CD4-positive, alpha-beta T cell treated with Interleukin-2 at 100 ng/mL for 4 hours (primary cell): Measurements from ENCODE around the gene SLX9.

ENCODE experiments used
- DNase-seq: peaks from one replicate; pipeline ENCODE4 v3.0.0-alpha.2; 2020; ENCODE audit warnings: low spot score

The SLX9 gene

DNA sequence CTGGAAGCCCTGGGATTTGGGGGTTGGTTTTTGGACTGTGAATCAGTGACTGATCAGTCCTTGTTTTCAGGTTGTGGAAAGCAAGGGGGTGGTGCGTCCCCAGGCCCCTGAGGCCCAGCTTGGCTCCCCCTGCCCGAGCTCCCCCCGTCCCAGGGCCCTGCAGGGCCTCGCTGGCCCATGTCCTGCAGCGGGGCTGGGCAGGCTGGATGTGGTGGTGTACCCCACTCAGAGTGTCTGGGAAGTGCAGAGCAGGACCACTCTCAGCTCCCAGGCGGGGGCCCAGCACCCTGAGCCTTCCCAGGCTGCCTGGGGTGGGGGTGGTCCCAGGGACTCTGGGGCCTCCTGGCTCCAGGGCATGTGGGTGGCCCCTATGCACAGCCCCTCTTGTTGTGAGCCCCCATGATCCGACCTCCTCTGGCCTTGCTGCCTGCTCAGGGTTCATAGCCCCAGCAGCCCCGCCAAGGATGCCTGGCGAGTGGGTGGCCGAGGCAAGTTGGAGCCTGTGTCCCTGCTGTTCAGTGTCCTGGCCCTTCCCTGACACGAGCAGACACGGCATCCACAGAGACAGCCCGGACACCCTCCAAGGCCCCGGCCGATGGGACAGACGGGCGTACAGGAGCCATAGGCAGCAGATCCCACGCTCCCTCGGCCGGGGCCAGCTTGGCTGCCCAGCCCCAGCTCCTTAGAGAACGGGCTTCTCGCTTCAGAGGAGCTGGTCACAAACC, 37.9 kb downstream of the SLX9 start:
- no peak for DNase-seq

DNA sequence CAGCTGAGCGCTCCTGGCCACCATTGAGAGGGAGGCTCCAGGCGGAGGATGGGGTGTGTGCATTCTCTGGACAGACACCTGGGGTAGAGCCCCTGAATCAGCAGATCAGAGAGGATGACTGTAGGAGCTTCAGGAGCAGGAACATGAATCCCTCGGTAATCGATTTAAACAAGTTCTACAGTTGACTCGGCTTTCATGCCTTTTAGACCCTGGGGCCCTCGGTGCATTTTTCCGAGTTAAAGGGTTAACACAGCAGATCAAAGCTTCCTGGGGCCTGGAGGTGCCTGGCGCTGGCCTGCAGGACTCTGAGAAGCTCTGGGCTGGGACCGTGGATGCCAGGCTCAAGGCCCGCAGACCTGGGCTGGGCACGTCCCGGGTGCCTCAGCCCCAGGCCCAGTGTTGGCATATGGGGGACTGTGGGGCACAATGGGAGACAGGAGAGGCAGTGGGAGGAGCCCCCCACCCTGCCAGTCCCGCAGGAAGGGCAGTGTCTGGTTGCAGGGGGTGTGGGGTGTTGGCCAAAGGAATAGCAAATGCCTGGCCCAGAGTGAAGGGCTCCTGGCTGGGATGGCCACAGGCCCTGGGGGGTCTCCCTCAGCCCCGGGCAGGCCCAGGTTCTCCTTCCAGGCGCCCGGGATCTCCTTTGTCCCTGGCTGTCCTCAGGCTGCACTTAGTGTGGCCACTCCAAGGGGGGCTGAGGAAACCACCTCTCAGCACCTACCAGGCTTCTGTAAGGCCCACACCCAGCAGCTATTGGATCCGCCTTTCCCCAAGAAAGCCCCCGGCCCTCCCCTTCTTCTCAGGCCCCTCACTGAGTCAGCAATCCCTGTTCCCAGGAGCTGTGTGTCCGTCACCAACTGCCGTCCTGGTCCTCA, 40.1 kb downstream of the SLX9 start:
- no peak for DNase-seq

DNA sequence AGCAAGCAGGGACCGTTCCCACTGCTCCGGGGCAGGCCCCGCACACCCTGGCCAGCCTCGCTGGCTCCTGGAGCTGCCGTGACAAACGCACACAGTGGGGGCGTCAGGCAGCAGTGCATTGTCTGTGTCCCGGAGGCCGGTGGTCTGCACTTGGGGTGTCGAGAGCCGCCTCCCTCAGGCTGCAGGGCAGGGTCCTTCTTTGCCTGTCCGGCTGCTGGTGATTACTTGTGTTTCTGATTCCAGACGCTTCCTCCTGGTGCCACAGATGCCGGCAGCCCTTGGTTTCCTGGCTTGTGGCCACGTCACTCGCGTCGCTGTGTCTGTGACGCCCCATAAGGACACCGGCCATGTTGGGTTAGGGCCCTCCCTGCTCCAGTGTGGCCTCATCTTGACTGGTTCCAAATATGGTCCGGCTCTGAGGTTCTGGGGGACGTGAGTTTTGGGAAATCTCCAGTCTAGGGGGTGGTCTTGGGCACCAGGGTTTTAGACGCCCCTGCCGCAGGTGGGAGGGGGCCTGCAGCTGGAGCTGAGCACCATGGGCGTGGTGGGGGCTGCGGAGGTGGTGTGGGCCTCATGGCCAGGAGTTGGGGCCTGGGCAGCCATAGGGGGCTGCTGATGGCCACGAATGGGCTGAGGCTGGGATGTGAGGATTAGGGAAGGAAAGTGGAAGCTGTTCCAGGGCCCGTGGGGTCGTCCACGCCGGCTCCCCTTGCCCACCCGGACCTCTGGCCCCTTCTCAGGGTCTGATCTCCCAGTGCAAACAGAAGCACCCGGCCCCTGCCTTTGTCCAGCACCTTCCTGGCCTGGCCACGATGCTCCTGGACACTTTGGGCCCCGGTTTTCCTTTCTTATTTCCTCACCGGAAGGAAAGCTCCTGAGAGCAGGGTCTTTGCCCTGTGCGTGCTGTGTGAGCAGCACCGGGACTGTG, 41.0 kb downstream of the SLX9 start:
- no peak for DNase-seq

DNA sequence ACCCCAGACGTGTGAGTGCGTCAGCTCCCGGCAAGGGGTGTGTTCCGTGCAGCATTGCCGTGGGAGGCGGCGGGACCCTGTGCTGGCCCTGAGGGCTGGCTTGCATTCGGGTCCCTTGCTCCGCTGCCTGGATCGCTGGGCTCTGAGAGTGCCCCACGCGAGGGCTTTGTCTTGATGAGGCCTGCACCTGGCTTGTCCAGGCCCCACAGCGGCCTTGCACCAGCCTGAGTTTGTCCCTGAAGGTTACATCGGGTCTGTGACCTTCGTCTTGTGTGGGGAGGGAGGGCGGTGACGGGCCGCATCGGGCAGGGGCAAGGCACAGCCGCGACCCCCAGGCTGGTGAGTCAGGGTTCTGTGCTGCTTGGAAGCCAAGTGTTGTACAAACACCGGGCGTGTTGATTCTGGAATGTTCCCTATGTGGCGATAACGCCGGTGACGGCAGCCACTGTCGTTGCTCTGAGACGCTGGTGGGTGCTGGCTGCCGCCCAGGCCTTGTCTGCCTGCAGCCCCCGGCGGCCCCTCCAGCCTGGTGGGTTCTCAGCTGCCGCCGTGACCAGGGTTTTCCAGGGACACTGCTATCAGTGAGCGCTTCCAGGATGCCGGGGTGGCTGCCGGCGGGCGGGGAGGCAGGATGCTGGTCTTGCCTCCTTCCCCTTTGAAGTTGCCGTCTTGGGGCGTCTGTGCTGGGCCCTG, 42.9 kb downstream of the SLX9 start:
- no peak for DNase-seq

DNA sequence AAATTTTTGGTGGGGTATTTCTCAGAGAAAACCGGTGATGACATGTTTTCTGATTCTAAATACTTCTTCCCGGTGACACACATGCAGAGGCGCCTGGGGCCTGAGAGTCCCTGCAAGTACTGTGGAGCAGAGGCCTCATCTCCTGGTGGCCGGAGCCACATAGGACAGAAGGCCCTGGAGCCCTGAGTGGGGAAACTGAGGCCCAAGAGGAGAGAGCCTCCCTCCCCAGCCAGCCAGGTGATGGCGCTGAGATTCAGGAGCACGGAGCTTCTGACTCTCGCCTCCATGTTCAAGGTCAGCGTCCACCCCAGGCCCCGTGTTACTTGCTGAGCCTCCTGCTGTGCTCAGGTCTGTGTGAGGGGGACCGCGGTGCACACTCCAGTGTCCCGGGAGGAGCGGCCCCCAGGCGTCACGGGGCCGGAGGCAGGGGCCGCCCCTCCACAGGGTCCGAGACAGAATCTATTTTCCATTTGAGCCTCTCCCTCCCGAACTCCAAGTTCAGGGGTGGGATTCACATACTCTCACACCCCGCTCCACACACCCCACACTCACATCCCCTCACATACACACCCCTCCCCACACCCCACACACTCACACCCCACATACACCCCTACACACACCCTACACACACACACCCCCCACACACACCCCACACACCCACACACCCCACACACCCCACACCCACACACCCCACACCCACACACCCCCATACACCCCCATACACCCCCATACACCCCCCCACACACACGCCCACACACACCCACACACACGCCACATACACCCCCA, 43.8 kb downstream of the SLX9 start:
- DNase-seq: no peak

DNA sequence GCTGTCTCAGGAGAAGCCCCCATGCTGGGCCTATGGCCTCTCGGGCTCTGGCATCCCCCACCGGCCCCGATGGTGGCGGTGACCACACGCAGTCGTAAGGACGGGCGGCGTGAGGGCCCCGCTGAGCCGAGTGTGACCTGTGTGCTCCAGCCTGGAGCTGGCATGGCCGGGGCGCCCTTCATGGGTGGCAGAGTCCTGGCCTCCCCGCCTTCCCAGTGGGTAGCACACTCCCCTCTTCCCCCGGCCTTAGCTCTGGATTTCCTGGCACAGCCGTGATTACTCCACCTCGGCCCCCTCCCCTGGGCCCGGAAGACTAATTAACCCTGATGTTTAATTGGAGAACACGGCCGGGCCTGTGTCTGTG, 44.6 kb downstream of the SLX9 start:
- DNase-seq: no peak

DNA sequence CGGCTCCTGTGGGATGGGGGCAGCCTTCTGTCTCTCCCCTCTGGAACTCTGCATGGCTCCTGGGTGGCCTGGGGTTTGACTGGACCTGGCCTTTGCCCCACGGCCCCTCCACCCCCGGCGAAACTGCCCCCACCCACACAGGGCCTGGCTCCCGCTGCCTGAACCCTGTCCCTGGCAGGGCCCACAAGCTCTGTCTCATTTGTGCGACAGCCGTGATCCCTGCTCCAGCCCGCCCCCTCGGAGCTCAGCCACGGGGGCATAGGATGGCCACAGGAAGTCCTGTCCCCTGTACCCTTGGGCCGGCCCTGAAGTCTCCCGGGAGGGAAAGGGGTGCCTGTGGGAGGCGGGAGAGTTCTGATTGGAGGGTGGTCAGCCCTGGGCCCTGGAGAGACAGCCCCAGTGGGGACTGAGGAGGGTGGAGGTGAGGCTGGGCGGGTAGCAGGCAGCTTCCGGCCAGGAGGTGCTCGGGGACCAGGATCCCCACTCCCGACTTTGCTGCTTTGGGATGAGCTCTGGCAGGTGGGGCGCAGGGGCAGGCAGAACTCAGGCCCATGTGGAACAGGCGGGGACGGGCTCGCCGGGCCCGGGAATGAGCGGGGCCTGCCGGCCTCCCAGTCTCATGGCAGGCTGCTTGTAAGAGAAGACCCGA, 45.1 kb downstream of the SLX9 start:
- DNase-seq: no peak

DNA sequence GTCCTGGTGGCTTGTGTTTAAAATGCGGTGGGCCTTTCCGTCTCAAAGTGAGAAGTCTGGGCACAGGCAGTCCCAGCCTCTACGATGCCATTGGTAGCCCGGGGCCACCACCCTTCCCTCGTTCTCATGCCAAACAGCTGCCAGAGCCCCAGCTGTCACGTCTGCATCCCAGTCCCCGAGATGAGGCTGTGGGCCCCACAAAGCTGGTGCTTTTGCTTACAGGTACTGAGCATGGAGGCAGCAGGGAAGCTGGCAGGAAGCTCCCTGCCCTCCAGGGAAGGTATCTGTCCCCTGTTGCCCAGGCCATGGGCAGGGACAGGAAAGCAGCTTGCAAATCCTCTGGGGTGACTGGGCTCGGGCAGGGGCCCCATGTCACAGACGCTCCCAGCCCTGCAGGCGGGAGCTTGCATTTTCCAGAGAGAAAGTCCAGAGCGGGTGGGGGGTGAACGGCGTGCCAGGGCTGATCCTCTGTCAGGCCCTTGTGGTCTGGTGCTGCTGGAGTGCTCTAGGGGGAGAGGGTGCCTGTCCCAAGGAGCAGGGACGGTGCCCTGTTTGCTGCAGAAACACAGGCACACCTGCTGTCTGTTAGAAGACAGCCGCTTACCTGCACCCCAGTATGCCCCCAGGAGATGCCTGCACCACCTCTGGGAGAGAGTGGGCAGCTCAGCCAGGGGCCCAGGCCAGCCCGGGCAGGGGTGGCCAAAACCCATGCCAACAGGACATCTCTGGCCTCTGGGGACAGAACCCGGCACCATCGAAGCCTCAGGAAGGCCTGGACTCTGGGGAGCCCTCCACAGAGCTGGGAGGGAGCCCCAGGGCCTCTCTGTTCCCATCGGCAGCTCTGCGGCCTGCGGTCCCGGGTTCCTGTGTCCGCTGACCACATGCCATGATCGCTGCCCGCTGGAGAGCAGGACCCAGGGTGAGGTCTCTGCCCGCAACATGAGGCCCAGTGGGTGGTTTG, 45.9 kb downstream of the SLX9 start:
- DNase-seq: no peak

DNA sequence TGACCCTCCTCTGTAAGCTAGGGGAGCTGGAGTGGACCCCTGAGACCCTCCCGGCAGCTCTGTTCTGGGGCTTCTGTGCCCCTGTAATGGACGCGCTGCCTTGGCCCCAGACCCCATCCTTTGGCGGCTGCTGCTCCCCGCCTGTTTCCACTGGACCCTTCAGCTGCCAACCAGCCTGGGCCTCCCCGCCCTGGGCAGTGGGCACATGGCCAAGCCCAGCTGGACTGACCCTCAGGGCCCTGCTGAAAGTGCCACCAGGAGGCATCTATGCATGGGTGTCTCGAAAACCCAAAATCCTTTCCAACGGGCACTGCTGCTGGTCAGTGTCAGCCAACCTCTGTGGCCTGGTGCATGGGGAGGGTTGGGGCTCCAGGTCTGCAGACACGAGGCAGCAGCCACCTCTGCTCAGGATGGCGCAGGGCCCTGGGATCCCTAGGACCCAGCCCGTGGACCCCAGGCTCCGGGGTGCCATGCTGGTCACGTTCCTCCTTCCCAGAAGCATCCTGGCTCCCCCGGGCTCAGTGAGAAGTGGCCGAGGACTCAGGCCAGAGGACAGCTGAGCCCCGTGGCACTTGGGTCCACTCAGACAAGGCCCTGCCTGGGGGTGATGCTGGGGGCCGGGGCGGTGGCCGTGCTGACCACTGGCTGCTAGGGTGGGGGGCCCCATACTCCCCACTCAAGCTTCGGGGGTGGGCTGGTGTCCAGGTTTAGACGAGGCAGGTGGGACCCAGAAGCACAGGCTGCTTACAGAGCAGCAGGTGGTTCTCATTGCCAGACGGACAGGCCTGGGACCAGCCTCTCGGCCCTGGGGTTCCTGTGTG, 46.9 kb downstream of the SLX9 start:
- DNase-seq: no peak

DNA sequence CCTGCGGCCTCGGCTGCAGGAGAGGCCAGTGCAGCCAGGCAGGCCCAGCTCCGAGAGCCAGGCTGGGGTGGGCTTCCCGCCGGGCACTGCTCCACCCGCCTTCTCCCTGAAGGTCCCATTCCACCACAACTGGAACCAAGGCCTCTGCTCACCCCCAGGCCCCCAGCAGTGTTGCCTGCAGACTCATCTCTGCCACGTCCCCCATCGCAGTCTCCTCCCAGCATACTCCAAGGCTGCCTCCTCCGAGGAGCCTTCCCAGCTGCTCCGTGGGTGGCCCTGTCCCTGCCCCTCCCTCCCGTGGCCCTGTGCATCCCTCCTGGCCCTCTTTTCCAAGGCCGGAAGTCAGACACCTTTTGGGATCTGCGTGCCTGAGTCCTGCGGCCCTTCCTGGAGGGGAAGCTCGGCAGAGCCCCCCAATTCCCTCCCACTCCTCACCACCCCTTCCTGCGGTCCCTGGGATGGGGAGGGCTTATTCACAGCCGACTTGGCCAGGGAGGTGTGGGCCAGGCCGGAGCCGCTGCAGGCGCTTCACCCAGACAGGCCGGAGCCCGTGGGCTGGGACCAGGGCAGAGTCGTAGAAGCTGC, 47.6 kb downstream of the SLX9 start:
- no peak for DNase-seq

DNA sequence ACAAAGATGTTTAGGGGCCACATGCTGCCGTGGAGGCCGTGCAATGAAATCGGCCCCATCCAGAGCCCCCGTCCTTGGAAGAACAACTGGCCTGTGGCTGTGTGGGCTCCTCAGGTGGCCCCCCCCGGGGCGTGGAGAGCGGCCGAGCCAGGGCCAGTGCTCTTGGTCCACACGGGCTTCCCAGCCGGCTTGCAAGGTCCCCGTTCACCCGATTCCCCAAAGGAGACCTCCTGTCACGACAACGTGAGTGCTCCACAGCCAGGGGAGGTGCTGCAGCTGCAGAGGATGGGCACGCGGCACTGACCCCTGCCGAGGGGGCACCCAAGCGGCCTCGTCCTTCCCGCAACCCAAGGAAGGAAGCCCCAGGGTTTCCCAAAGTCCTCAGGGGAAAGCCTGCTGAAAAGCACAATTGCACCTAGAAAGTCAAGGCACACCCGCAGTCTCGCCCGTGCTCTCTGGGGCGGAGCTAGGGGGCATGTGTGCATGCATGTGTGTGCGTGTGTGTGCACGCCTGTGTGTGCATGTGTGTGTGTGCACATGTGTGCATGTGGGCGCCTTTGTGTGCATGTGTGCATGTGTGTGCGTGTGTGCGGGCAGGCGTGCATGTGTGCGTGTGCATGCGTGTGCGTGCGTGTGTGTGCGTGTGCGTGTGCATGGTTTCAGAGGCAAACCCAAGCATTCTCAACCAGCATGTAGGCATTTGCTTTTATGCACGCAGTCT, 48.2 kb downstream of the SLX9 start:
- no peak for DNase-seq

DNA sequence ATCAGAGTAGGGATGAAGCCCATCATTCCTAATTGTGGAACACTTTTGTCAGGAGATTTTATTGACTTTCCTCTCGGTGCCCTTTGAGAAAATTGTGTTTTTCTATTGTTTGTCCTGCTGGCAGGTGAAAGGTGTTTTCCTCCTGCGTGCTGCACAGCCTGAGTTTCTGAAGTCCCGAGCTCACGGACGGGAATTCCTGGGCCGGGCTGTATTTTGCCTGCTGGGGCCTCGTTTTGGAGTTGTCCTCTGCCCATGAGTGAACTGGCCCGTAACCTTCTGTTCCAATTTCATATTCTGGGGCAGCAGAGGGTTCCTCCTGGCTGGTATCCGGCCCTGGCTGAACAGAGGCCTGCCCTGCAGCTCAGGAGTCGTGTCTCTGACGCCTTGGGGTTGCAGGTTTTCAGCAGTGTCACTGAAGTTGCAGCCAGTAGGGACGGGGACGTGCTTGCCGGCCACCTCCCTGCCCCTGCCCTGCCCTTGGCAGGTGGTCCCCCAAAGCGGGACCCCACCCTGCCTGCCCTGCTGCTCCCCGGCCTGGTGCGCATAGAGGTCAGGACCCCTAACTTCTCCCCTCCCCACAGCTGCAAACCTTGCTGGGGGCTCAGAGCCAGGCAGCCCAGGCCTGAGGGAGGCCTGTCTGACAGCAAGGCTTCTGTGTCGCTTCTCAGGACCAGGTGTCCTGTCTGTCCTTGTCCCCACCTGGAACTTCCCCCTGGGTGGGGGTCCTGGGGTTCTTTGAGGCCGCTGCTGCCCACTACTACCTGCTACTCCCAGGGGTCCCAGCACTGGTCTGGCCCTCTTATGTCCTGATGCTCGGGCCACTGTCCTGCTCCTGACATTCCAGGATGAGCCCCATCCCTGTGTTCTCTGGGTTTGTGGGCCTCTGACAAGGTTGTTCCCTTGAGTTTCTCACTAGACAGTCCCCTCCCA, 49.0 kb downstream of the SLX9 start:
- DNase-seq: no peak

DNA sequence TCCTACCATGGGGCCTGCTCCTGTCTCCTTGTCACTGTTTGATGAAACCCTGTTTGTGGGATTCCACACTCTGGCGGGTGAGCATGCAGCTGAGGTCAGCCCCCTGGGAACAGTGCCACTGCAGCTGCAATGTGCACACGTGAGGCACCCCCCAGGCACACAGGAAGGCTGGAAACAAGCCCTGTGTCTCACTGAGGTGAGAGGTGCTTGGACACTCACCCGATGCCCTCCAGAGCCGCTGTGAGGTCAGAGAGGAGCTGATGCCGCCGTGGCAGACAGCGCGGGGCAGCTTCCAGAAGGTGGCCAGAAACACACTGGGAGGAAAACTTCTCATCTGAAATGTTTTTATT, 49.7 kb downstream of the SLX9 start:
- DNase-seq: no peak

DNA sequence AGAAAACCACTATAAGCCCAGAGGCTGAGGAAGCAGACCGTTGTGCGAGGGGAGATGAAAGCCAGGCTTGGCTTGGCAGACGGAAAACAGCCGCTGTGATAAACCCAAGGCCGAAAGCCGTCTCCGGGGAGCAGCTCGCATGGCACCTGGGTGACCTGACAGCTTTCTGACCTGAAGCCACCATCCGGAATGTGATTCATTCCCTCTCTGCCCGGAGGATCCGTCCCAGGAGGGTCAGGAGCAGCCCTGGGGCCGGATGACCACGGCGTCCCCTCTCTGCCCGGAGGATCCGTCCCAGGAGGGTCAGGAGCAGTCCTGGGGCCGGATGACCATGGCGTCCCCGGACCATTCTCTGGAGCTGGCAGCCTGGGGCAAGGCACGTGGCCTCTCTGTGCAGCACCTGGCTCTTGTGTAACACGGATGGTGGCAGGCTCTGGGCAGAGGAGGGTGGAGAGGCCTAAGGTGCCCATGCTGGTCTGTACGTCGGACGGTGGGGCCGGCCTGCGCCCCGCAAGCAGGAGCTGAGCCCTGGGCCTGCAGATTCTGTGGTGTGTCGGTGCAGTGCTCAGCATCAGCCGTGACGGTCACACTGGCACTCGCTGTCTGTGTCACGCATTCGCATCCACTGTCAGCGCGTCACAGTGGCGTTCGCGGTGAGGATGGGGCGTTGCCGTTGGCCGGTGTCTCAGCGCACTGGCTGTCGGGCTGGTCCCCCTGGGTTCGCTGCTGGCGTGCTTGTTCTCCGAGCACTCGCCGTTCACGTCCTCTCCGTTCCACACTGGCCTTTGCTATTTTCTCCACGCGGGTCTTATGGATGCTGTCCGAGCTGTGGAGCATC, 50.3 kb downstream of the SLX9 start:
- no peak for DNase-seq

DNA sequence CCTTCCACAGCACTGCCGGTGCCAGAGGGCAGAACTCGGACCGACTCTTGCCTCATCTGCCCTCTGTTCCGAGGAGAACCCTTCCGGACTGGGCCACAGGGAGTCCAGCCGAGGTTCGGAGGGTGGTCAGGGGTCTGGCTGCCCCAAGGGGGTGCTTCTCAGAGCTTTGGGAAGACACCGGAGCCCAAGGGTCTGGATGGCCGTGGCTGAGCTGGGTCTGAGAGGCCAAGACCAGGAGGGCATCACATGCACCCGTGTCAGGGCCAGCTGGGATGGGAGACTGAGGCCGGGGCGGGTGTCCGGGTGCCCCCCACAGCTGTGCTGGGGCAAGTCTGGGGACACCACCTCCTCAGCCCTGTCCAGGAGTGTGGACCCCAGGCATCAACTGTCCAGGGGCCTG, 51.1 kb downstream of the SLX9 start:
- no peak for DNase-seq
